IMR-90 (cell line): Measurements from ENCODE around the gene PRAF2. TPM values are rescaled to one million over a fixed set of nuclear protein-coding genes. Genes with fewer than 3 reads are reported as not detected.

Source experiments
- ATAC-seq: fragments of 200-7000 bp; cut with Tn5 transposase; 2 replicates; pipeline ENCODE4 v1.9.1; 2020; ENCODE audit warnings: low read depth, mild to moderate bottlenecking, moderate library complexity
- BruUV-seq: library from RNA; stranded (reverse); fragments of 400-500 nt; replicated peaks from 2 replicates; lab custom pipeline; 2021; lab: Mats Ljungman, UMichigan
- CTCF ChIA-PET: fragments of 300-600 bp; formaldehyde crosslinking; extraction: SDS; loops from one replicate; lab custom pipeline; 2021; ENCODE audit warnings: antibody characterized with exemption; lab: Yijun Ruan, JAX
- POLR2A ChIA-PET: fragments of 300-600 bp; sonication (Branson Sonifier 250); formaldehyde crosslinking; loops from one replicate; lab custom pipeline; 2022; ENCODE audit warnings: antibody characterized with exemption; ENCODE audit not compliant: unreplicated experiment; lab: Charles Lee
- DNase-seq: peaks from one replicate; pipeline ENCODE4 v3.0.0; 2013
- H2AFZ ChIP-seq: replicated peaks from 2 replicates; pipeline ENCODE3; 2013; ENCODE audit warnings: low read length, mild to moderate bottlenecking; ENCODE audit not compliant: poor library complexity
- H2AK5ac ChIP-seq: 2 replicates; pipeline ENCODE4 v1.6.1; 2013; ENCODE audit warnings: low read depth, low read length, inconsistent platforms
- H2AK9ac ChIP-seq: replicated peaks from 2 replicates; pipeline ENCODE3; 2013; ENCODE audit warnings: mild to moderate bottlenecking, low read depth, low read length, moderate library complexity; ENCODE audit not compliant: poor library complexity
- H2BK120ac ChIP-seq: 2 replicates; pipeline ENCODE4 v1.6.1; 2013; ENCODE audit warnings: low read depth, low read length, inconsistent platforms
- H2BK15ac ChIP-seq: 3 replicates; pipeline ENCODE4 v1.6.1; 2013; ENCODE audit warnings: low read depth, low read length, inconsistent platforms
- H2BK20ac ChIP-seq: 2 replicates; pipeline ENCODE4 v1.6.1; 2013; ENCODE audit warnings: low read depth, mild to moderate bottlenecking, inconsistent platforms, low read length, moderate library complexity
- H2BK5ac ChIP-seq: 2 replicates; pipeline ENCODE4 v1.6.1; 2013; ENCODE audit warnings: mild to moderate bottlenecking, low read depth, low read length, inconsistent platforms; ENCODE audit not compliant: poor library complexity, severe bottlenecking
- H3K14ac ChIP-seq: replicated peaks from 2 replicates; pipeline ENCODE4 v1.6.1; 2013; ENCODE audit warnings: low read depth, low read length, inconsistent platforms
- H3K18ac ChIP-seq: 2 replicates; pipeline ENCODE4 v1.6.1; 2013; ENCODE audit warnings: low read depth, low read length, control low read depth
- H3K23ac ChIP-seq: 2 replicates; pipeline ENCODE4 v1.6.1; 2013; ENCODE audit warnings: low read depth, low read length, inconsistent platforms
- H3K27ac ChIP-seq: 2 replicates; pipeline ENCODE4 v1.5.1; 2013; ENCODE audit warnings: mild to moderate bottlenecking, control low read depth, low read length; ENCODE audit not compliant: insufficient read depth
- H3K27me3 ChIP-seq: 2 replicates; pipeline ENCODE4 v1.6.1; 2013; ENCODE audit warnings: low read length; ENCODE audit not compliant: control insufficient read depth, insufficient read depth
- H3K36me3 ChIP-seq: 2 replicates; pipeline ENCODE4 v1.6.1; 2013; ENCODE audit warnings: low read length, mixed read lengths; ENCODE audit not compliant: control insufficient read depth, insufficient read depth
- H3K4ac ChIP-seq: 2 replicates; pipeline ENCODE4 v1.6.1; 2013; ENCODE audit warnings: low read depth, low read length, inconsistent platforms
- H3K4me1 ChIP-seq: 2 replicates; pipeline ENCODE4 v1.6.1; 2013; ENCODE audit warnings: low read length, mixed read lengths; ENCODE audit not compliant: control insufficient read depth, insufficient read depth
- H3K4me2 ChIP-seq: 2 replicates; pipeline ENCODE4 v1.6.1; 2013; ENCODE audit warnings: low read depth, mild to moderate bottlenecking, control low read depth, low read length, moderate library complexity
- H3K4me3 ChIP-seq: 2 replicates; pipeline ENCODE4 v1.5.1; 2013; ENCODE audit warnings: low read depth, mild to moderate bottlenecking, control low read depth, low read length, moderate library complexity; ENCODE audit not compliant: insufficient read depth
- H3K56ac ChIP-seq: 2 replicates; pipeline ENCODE4 v1.6.1; 2013; ENCODE audit warnings: low read length, inconsistent platforms; ENCODE audit not compliant: insufficient read depth; ENCODE audit errors: extremely low read depth
- H3K79me1 ChIP-seq, 2 experiments: 2 replicates each; pipeline ENCODE4 v1.6.1; 2013; ENCODE audit warnings: low read length in 2 of 2, inconsistent platforms in 1 of 2, low read depth in 1 of 2
- H3K9ac ChIP-seq: 2 replicates; pipeline ENCODE4 v1.6.1; 2013; ENCODE audit warnings: low read depth, low read length, control low read depth
- H3K9me1 ChIP-seq: 2 replicates; pipeline ENCODE4 v1.6.1; 2013; ENCODE audit warnings: low read length, inconsistent platforms; ENCODE audit not compliant: insufficient read depth
- H3K9me3 ChIP-seq: 2 replicates; pipeline ENCODE4 v1.6.1; 2013; ENCODE audit warnings: low read length; ENCODE audit not compliant: control insufficient read depth, insufficient read depth
- H4K20me1 ChIP-seq: 2 replicates; pipeline ENCODE4 v1.6.1; 2013; ENCODE audit warnings: low read length, inconsistent platforms; ENCODE audit not compliant: insufficient read depth
- H4K5ac ChIP-seq: 2 replicates; pipeline ENCODE4 v1.6.1; 2013; ENCODE audit warnings: mild to moderate bottlenecking, low read depth, low read length, control low read depth
- H4K8ac ChIP-seq, 2 experiments: 2 replicates each; pipeline ENCODE4 v1.6.1; 2013; ENCODE audit warnings: low read depth in 2 of 2, low read length in 2 of 2, control low read depth in 1 of 2, inconsistent platforms in 1 of 2
- H4K91ac ChIP-seq: 2 replicates; pipeline ENCODE4 v1.6.1; 2013; ENCODE audit warnings: low read depth, low read length, inconsistent platforms; ENCODE audit not compliant: insufficient read depth
- BHLHE40 ChIP-seq: fragments of 150-350 bp; IDR thresholded peaks from 2 replicates; pipeline ENCODE4 v1.6.1; 2016; ENCODE audit warnings: mild to moderate bottlenecking, low read depth, low read length
- CEBPB ChIP-seq: IDR thresholded peaks from 2 replicates; pipeline ENCODE4 v1.6.1; 2012; ENCODE audit warnings: low read depth, low read length, improper control_type of control experiment
- CHD1 ChIP-seq: IDR thresholded peaks from 2 replicates; pipeline ENCODE4 v1.6.1; 2012; ENCODE audit warnings: low read depth, low read length, improper control_type of control experiment
- ELK1 ChIP-seq: fragments of 150-350 bp; IDR thresholded peaks from 2 replicates; pipeline ENCODE4 v1.6.1; 2016; ENCODE audit warnings: low read depth, mild to moderate bottlenecking, low read length, moderate library complexity, borderline replicate concordance
- FOS ChIP-seq: fragments of 150-350 bp; IDR thresholded peaks from 2 replicates; pipeline ENCODE4 v1.6.1; 2016; ENCODE audit warnings: low read depth, low read length
- MAFK ChIP-seq: IDR thresholded peaks from 2 replicates; pipeline ENCODE4 v1.6.1; 2012; ENCODE audit warnings: low read depth, low read length, improper control_type of control experiment
- MAZ ChIP-seq: IDR thresholded peaks from 2 replicates; pipeline ENCODE4 v1.6.1; 2012; ENCODE audit warnings: low read depth, mild to moderate bottlenecking, low read length, improper control_type of control experiment, moderate library complexity, borderline replicate concordance
- MXI1 ChIP-seq: IDR thresholded peaks from 2 replicates; pipeline ENCODE4 v1.6.1; 2012; ENCODE audit warnings: low read depth, mild to moderate bottlenecking, low read length, moderate library complexity, borderline replicate concordance
- NFE2L2 ChIP-seq: fragments of 150-350 bp; IDR thresholded peaks from 2 replicates; pipeline ENCODE4 v1.6.1; 2016; ENCODE audit warnings: low read depth, mild to moderate bottlenecking, low read length
- POLR2A ChIP-seq: IDR thresholded peaks from 2 replicates; pipeline ENCODE4 v1.6.1; 2012; ENCODE audit warnings: mild to moderate bottlenecking, low read depth, low read length
- RAD21 ChIP-seq: IDR thresholded peaks from 2 replicates; pipeline ENCODE4 v1.6.1; 2012; ENCODE audit warnings: low read length, improper control_type of control experiment
- RCOR1 ChIP-seq: IDR thresholded peaks from 2 replicates; pipeline ENCODE4 v1.6.1; 2012; ENCODE audit warnings: mild to moderate bottlenecking, low read length, improper control_type of control experiment; ENCODE audit not compliant: insufficient replicate concordance
- RFX5 ChIP-seq: IDR thresholded peaks from 2 replicates; pipeline ENCODE4 v1.8.0; 2012; ENCODE audit warnings: low read depth, mild to moderate bottlenecking, low read length, moderate library complexity
- SMC3 ChIP-seq: fragments of 150-350 bp; IDR thresholded peaks from 2 replicates; pipeline ENCODE4 v1.6.1; 2016; ENCODE audit warnings: low read depth, mild to moderate bottlenecking, antibody characterized with exemption, low read length, moderate library complexity
- USF2 ChIP-seq: fragments of 150-350 bp; IDR thresholded peaks from 2 replicates; pipeline ENCODE4 v1.6.1; 2017; ENCODE audit warnings: mild to moderate bottlenecking, antibody characterized with exemption, low read length, low read depth
- WGBS, 2 experiments: methylation state at CpG; one replicate each; pipeline versions ENCODE4 v1.1.5 to v1.1.7; 2013; ENCODE audit warnings: missing lambda C conversion rate in 2 of 2; ENCODE audit not compliant: insufficient read length in 1 of 2; ENCODE audit errors: extremely low coverage in 2 of 2; 5-methylcytosine and 5-hydroxymethylcytosine counted together
- dilution Hi-C: fragments of 300-500 bp; cut with HindIII; formaldehyde crosslinking; loops from one replicate; pipeline ENCODE4 v1.14.3; 2018; ENCODE audit warnings: low sequenced_read_pairs; ENCODE audit not compliant: unreplicated experiment
- in situ Hi-C: fragments of 300-500 bp; cut with MboI; formaldehyde crosslinking; loops from 3 replicates; pipeline ENCODE4 v1.14.3; 2019; ENCODE audit warnings: low sequenced_read_pairs, inconsistent platforms, mixed read lengths
- intact Hi-C: fragments of 100-400 bp; cut with micrococcal nuclease; formaldehyde crosslinking; loops from 2 replicates; pipeline ENCODE4 v1.10.0; 2022
- polyA plus RNA-seq, 3 experiments: library from polyadenylated mRNA; depleted of rRNA; stranded (reverse); fragments of >200 nt; gene quantifications; 2 replicates each; pipeline ENCODE4 v1.2.3, GENCODE V29; 2012; ENCODE audit warnings: low replicate concordance in 1 of 3
- total RNA-seq: library from RNA; depleted of rRNA; stranded (reverse); fragments of >200 nt; gene quantifications from 2 replicates; pipeline ENCODE4 v1.2.3, GENCODE V29; 2012
- TF ChIP-seq, protein P1 (sequence below): conservative IDR thresholded peaks from 2 replicates; pipeline ENCODE4 v1.5.1; 2012; ENCODE audit warnings: mild to moderate bottlenecking, low read depth, low read length, improper control_type of control experiment

PRAF2 gene
- total and polyA plus RNA-seq, 2 of the 4 experiments (the other 2 are of a cell fraction), result 3.8 to 65.5 TPM

GRCh38 chrX:49070988-49071387, 2.8 kb downstream of the PRAF2 start:
- POLR2A ChIA-PET, result no interaction called here
- DNase-seq, result no peak

More at GRCh38 chrX:49070988-49071387, 2.8 kb downstream of the PRAF2 start:
- Histone ChIP-seq H2BK120ac (no peak overlapping the region), H4K91ac (no peak overlapping the region), H2AFZ (no peak overlapping the region), H3K14ac (no peak overlapping the region), H4K20me1 (no peaks in the 10 kb centered on the region), H3K9me1 (0 out of 2 replicates have a peak, but pooled peaks cover 5% of the 10 kb centered on the region), H4K5ac (no peak overlapping the region), H3K4ac (no peak overlapping the region), H2BK15ac (no peak overlapping the region), H3K23ac (no peak overlapping the region), H3K27ac (no peak overlapping the region), H3K9ac (no peak overlapping the region), H2AK5ac (no peak overlapping the region), H3K4me2 (no peak overlapping the region), H3K56ac (no peak overlapping the region), H2AK9ac (no peak overlapping the region), H3K9me3 (peaks cover 2% of the 10 kb centered on the region; the same call in 1 of the 2 replicates), H3K27me3 (no peaks in the 10 kb centered on the region), H3K4me3 (no peak overlapping the region), H3K18ac (no peak overlapping the region), H4K8ac (no peak overlapping the region), H3K4me1 (no peaks in the 10 kb centered on the region), H2BK20ac (no peak overlapping the region), H3K36me3 (peaks cover 7% of the 10 kb centered on the region; the same call in 1 of the 2 replicates), H3K79me1 (peaks cover 0 to 27% of the 10 kb centered on the region in 2 experiments; a peak in 2 of 4 replicates), H2BK5ac (no peak overlapping the region)
- TF ChIP-seq USF2 (no peak), RCOR1 (no peak), RAD21 (no peak), RFX5 (no peak), MXI1 (no peak), MAZ (no peak), NFE2L2 (no peak), BHLHE40 (no peak), CHD1 (no peak), CEBPB (no peak), ELK1 (no peak), FOS (no peak), SMC3 (no peak), MAFK (no peak), POLR2A (no peak)
- TF ChIP-seq, protein P1, sequence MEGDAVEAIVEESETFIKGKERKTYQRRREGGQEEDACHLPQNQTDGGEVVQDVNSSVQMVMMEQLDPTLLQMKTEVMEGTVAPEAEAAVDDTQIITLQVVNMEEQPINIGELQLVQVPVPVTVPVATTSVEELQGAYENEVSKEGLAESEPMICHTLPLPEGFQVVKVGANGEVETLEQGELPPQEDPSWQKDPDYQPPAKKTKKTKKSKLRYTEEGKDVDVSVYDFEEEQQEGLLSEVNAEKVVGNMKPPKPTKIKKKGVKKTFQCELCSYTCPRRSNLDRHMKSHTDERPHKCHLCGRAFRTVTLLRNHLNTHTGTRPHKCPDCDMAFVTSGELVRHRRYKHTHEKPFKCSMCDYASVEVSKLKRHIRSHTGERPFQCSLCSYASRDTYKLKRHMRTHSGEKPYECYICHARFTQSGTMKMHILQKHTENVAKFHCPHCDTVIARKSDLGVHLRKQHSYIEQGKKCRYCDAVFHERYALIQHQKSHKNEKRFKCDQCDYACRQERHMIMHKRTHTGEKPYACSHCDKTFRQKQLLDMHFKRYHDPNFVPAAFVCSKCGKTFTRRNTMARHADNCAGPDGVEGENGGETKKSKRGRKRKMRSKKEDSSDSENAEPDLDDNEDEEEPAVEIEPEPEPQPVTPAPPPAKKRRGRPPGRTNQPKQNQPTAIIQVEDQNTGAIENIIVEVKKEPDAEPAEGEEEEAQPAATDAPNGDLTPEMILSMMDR, result no peak
- no TSS peak for BruUV-seq
- intact Hi-C loops, result loop anchor here (10.0 kb wide), 1 partner anchor 94 kb away; the partner anchor contains the start of gene MAGIX
- 60% methylated on average over 2 of the region's 4 CpGs; no CpG with 5 or more reads in 1 of the 2 experiments for WGBS, 2 experiments
- dilution Hi-C loops, result no loop called here
- in situ Hi-C loops, result loop anchor here (25.0 kb wide), 1 partner anchor 109 kb away; the partner anchor contains the start of genes KCND1 and OTUD5
- CTCF ChIA-PET, result no interaction called here
- ATAC-seq, result no peak
